IMR-90 (cell line): ENCODE measurements around the gene NXN. TPM values are rescaled to one million over a fixed set of nuclear protein-coding genes. Genes with fewer than 3 reads are reported as not detected.

ENCODE experiments used
- ATAC-seq: fragments of 200-7000 bp; cut with Tn5 transposase; 2 replicates; pipeline ENCODE4 v1.9.1; 2020; ENCODE audit warnings: low read depth, mild to moderate bottlenecking, moderate library complexity
- BruUV-seq: library from RNA; stranded (reverse); fragments of 400-500 nt; replicated peaks from 2 replicates; lab custom pipeline; 2021; lab: Mats Ljungman, UMichigan
- CTCF ChIA-PET: fragments of 300-600 bp; formaldehyde crosslinking; extraction: SDS; loops from one replicate; lab custom pipeline; 2021; ENCODE audit warnings: antibody characterized with exemption; lab: Yijun Ruan, JAX
- POLR2A ChIA-PET: fragments of 300-600 bp; sonication (Branson Sonifier 250); formaldehyde crosslinking; loops from one replicate; lab custom pipeline; 2022; ENCODE audit warnings: antibody characterized with exemption; ENCODE audit not compliant: unreplicated experiment; lab: Charles Lee
- DNase-seq: peaks from one replicate; pipeline ENCODE4 v3.0.0; 2013
- H2AFZ ChIP-seq: replicated peaks from 2 replicates; pipeline ENCODE3; 2013; ENCODE audit warnings: low read length, mild to moderate bottlenecking; ENCODE audit not compliant: poor library complexity
- H2AK5ac ChIP-seq: 2 replicates; pipeline ENCODE4 v1.6.1; 2013; ENCODE audit warnings: low read depth, low read length, inconsistent platforms
- H2AK9ac ChIP-seq: replicated peaks from 2 replicates; pipeline ENCODE3; 2013; ENCODE audit warnings: mild to moderate bottlenecking, low read depth, low read length, moderate library complexity; ENCODE audit not compliant: poor library complexity
- H2BK120ac ChIP-seq: 2 replicates; pipeline ENCODE4 v1.6.1; 2013; ENCODE audit warnings: low read depth, low read length, inconsistent platforms
- H2BK15ac ChIP-seq: 3 replicates; pipeline ENCODE4 v1.6.1; 2013; ENCODE audit warnings: low read depth, low read length, inconsistent platforms
- H2BK20ac ChIP-seq: 2 replicates; pipeline ENCODE4 v1.6.1; 2013; ENCODE audit warnings: low read depth, mild to moderate bottlenecking, inconsistent platforms, low read length, moderate library complexity
- H2BK5ac ChIP-seq: 2 replicates; pipeline ENCODE4 v1.6.1; 2013; ENCODE audit warnings: mild to moderate bottlenecking, low read depth, low read length, inconsistent platforms; ENCODE audit not compliant: poor library complexity, severe bottlenecking
- H3K14ac ChIP-seq: replicated peaks from 2 replicates; pipeline ENCODE4 v1.6.1; 2013; ENCODE audit warnings: low read depth, low read length, inconsistent platforms
- H3K18ac ChIP-seq: 2 replicates; pipeline ENCODE4 v1.6.1; 2013; ENCODE audit warnings: low read depth, low read length, control low read depth
- H3K23ac ChIP-seq: 2 replicates; pipeline ENCODE4 v1.6.1; 2013; ENCODE audit warnings: low read depth, low read length, inconsistent platforms
- H3K27ac ChIP-seq: 2 replicates; pipeline ENCODE4 v1.5.1; 2013; ENCODE audit warnings: mild to moderate bottlenecking, control low read depth, low read length; ENCODE audit not compliant: insufficient read depth
- H3K27me3 ChIP-seq: 2 replicates; pipeline ENCODE4 v1.6.1; 2013; ENCODE audit warnings: low read length; ENCODE audit not compliant: control insufficient read depth, insufficient read depth
- H3K36me3 ChIP-seq: 2 replicates; pipeline ENCODE4 v1.6.1; 2013; ENCODE audit warnings: low read length, mixed read lengths; ENCODE audit not compliant: control insufficient read depth, insufficient read depth
- H3K4ac ChIP-seq: 2 replicates; pipeline ENCODE4 v1.6.1; 2013; ENCODE audit warnings: low read depth, low read length, inconsistent platforms
- H3K4me1 ChIP-seq: 2 replicates; pipeline ENCODE4 v1.6.1; 2013; ENCODE audit warnings: low read length, mixed read lengths; ENCODE audit not compliant: control insufficient read depth, insufficient read depth
- H3K4me2 ChIP-seq: 2 replicates; pipeline ENCODE4 v1.6.1; 2013; ENCODE audit warnings: low read depth, mild to moderate bottlenecking, control low read depth, low read length, moderate library complexity
- H3K4me3 ChIP-seq: 2 replicates; pipeline ENCODE4 v1.5.1; 2013; ENCODE audit warnings: low read depth, mild to moderate bottlenecking, control low read depth, low read length, moderate library complexity; ENCODE audit not compliant: insufficient read depth
- H3K56ac ChIP-seq: 2 replicates; pipeline ENCODE4 v1.6.1; 2013; ENCODE audit warnings: low read length, inconsistent platforms; ENCODE audit not compliant: insufficient read depth; ENCODE audit errors: extremely low read depth
- H3K79me1 ChIP-seq, 2 experiments: 2 replicates each; pipeline ENCODE4 v1.6.1; 2013; ENCODE audit warnings: low read length in 2 of 2, inconsistent platforms in 1 of 2, low read depth in 1 of 2
- H3K9ac ChIP-seq: 2 replicates; pipeline ENCODE4 v1.6.1; 2013; ENCODE audit warnings: low read depth, low read length, control low read depth
- H3K9me1 ChIP-seq: 2 replicates; pipeline ENCODE4 v1.6.1; 2013; ENCODE audit warnings: low read length, inconsistent platforms; ENCODE audit not compliant: insufficient read depth
- H3K9me3 ChIP-seq: 2 replicates; pipeline ENCODE4 v1.6.1; 2013; ENCODE audit warnings: low read length; ENCODE audit not compliant: control insufficient read depth, insufficient read depth
- H4K20me1 ChIP-seq: 2 replicates; pipeline ENCODE4 v1.6.1; 2013; ENCODE audit warnings: low read length, inconsistent platforms; ENCODE audit not compliant: insufficient read depth
- H4K5ac ChIP-seq: 2 replicates; pipeline ENCODE4 v1.6.1; 2013; ENCODE audit warnings: mild to moderate bottlenecking, low read depth, low read length, control low read depth
- H4K8ac ChIP-seq, 2 experiments: 2 replicates each; pipeline ENCODE4 v1.6.1; 2013; ENCODE audit warnings: low read depth in 2 of 2, low read length in 2 of 2, control low read depth in 1 of 2, inconsistent platforms in 1 of 2
- H4K91ac ChIP-seq: 2 replicates; pipeline ENCODE4 v1.6.1; 2013; ENCODE audit warnings: low read depth, low read length, inconsistent platforms; ENCODE audit not compliant: insufficient read depth
- CHD1 ChIP-seq: IDR thresholded peaks from 2 replicates; pipeline ENCODE4 v1.6.1; 2012; ENCODE audit warnings: low read depth, low read length, improper control_type of control experiment
- SMC3 ChIP-seq: fragments of 150-350 bp; IDR thresholded peaks from 2 replicates; pipeline ENCODE4 v1.6.1; 2016; ENCODE audit warnings: low read depth, mild to moderate bottlenecking, antibody characterized with exemption, low read length, moderate library complexity
- whole genome bisulfite sequencing, 2 experiments: methylation state at CpG; one replicate each; pipeline versions ENCODE4 v1.1.5 to v1.1.7; 2013; ENCODE audit warnings: missing lambda C conversion rate in 2 of 2; ENCODE audit not compliant: insufficient read length in 1 of 2; ENCODE audit errors: extremely low coverage in 2 of 2; 5-methylcytosine and 5-hydroxymethylcytosine counted together
- dilution Hi-C: fragments of 300-500 bp; cut with HindIII; formaldehyde crosslinking; loops from one replicate; pipeline ENCODE4 v1.14.3; 2018; ENCODE audit warnings: low sequenced_read_pairs; ENCODE audit not compliant: unreplicated experiment
- in situ Hi-C: fragments of 300-500 bp; cut with MboI; formaldehyde crosslinking; loops from 3 replicates; pipeline ENCODE4 v1.14.3; 2019; ENCODE audit warnings: low sequenced_read_pairs, inconsistent platforms, mixed read lengths
- intact Hi-C: fragments of 100-400 bp; cut with micrococcal nuclease; formaldehyde crosslinking; loops from 2 replicates; pipeline ENCODE4 v1.10.0; 2022
- polyA plus RNA-seq, 3 experiments: library from polyadenylated mRNA; depleted of rRNA; stranded (reverse); fragments of >200 nt; gene quantifications; 2 replicates each; pipeline ENCODE4 v1.2.3, GENCODE V29; 2012; ENCODE audit warnings: low replicate concordance in 1 of 3
- total RNA-seq: library from RNA; depleted of rRNA; stranded (reverse); fragments of >200 nt; gene quantifications from 2 replicates; pipeline ENCODE4 v1.2.3, GENCODE V29; 2012

Gene NXN
- total and polyA plus RNA-seq, 2 of the 4 experiments (the other 2 are of a cell fraction): 52.5 to 116 TPM

- no peak for ATAC-seq
- Histone ChIP-seq H4K20me1 (no peaks in the 10 kb centered on the region), H3K9me3 (no peaks in the 10 kb centered on the region), H3K18ac (no peak overlapping the region), H3K27me3 (no peaks in the 10 kb centered on the region), H3K4me3 (no peak overlapping the region), H3K4me2 (no peak overlapping the region), H3K79me1 (peaks cover 0 to 3% of the 10 kb centered on the region in 2 experiments; a peak in 2 of 4 replicates), H4K5ac (no peak overlapping the region), H3K14ac (no peak overlapping the region), H3K27ac (no peak overlapping the region), H2AK5ac (no peak overlapping the region), H2AFZ (no peak overlapping the region), H3K23ac (no peak overlapping the region), H3K4me1 (no peaks in the 10 kb centered on the region), H3K9me1 (no peaks in the 10 kb centered on the region), H2BK15ac (no peak overlapping the region), H2BK20ac (no peak overlapping the region), H3K4ac (no peak overlapping the region), H3K56ac (no peak overlapping the region), H3K9ac (no peak overlapping the region), H2BK120ac (no peak overlapping the region), H4K91ac (no peak overlapping the region), H2BK5ac (no peak overlapping the region), H2AK9ac (no peak overlapping the region), H4K8ac (no peak overlapping the region), H3K36me3 (peaks cover 46% of the 10 kb centered on the region)
- CTCF ChIA-PET: no interaction called here
- TF ChIP-seq SMC3: no peak
- no peak for TF ChIP-seq CHD1
- in situ Hi-C loops (no loop called here), dilution Hi-C loops (no loop called here), intact Hi-C loops (no loop called here)
- 93% methylated on average over 6 of the region's 9 CpGs; no CpG with 5 or more reads in 1 of the 2 experiments for WGBS, 2 experiments
- POLR2A ChIA-PET: no interaction called here
- DNase-seq: no peak
- BruUV-seq: no TSS peak
Measured at GRCh38 chr17:760371-760770, 219.2 kb downstream of the NXN start.
